Endometrium (tissue), 2 donors: ENCODE results near the gene MAMSTR.
"Not testable (repeated sequence)": the region's sequence is repeated elsewhere in the genome, so short reads cannot be mapped to it uniquely, and the experiment has no call there.

ENCODE experiments used
- FAIRE-seq: peaks from 2 replicates; lab custom pipeline; 2012; peaks lifted over from hg19 to GRCh38; lab: Jason Lieb, UNC
- donor health status: control.
- donor health status: control.

MAMSTR gene

DNA sequence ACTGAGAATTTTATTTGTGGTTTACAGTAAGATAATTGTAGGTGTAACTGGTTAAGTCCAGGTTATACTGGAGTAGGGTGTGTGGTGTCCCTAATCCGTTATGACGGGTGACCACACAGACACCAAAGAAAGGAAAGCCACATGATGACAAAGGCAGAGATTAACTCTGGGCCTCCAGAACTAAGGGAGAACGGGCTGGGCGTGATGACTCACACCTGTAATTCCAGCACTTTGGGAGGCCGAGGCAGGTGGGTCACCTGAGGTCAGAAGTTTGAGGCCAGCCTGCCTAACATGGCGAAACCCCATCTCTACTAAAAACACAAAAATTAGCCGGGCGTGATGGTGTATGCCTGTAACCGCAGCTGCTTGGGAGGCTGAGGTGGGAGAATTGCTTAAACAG, 33.9 kb downstream of the MAMSTR start:
- no peak for FAIRE-seq

DNA sequence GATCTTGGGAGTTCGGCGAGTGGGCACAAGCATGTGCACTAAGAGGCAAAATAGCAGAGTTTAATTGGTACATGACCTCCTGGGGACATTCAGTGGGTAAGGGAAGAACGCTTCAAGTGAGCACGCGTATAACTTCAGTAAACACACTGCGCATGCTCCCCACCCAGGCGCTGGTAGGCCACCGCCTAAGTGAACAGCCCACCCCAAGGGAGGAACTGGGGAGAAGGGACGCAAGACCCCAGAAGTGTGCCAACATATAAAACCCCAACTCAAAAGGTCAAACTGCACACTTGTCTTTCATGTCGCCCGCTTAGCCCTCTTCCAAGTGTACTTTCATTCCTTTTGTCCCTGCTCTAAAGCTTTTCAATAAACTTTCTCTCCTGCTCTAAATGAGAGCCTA, 36.2 kb downstream of the MAMSTR start:
- FAIRE-seq = no peak

GRCh38 chr19:48681127-48681470, 38.4 kb downstream of the MAMSTR start:
- FAIRE-seq = no peak

- FAIRE-seq = no peak
These were observed 38.9 kb downstream of the MAMSTR start for GRCh38 chr19:48680436-48681126.

- not testable (repeated sequence) for FAIRE-seq
These were observed 39.5 kb downstream of the MAMSTR start for GRCh38 chr19:48680006-48680405.

GRCh38 chr19:48678201-48678600, 41.3 kb downstream of the MAMSTR start:
- FAIRE-seq = no peak

DNA sequence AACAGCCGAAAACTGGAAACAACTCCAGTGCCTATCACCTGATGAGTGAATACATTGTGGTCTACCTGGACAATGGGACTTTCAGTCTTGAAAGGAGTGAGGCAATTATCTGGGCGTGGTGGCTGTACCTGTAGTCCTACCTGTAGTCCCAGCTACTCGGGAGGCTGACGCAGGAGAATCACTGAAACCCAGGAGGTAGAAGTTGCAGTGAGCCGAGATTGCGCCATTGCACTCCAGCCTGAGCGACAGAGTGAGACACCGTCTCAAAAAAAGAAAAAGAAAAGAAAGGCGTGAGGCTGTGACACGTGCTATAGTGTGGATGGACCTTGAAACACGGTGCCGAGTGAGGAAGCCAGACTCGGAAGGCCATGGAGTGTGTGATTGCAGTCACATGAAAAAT, 42.6 kb downstream of the MAMSTR start:
- no peak for FAIRE-seq

GRCh38 chr19:48676487-48676886, 43.0 kb downstream of the MAMSTR start:
- no peak for FAIRE-seq

- FAIRE-seq = peak; percentile 18
These were observed 44.4 kb downstream of the MAMSTR start for GRCh38 chr19:48674921-48675824.

- no peak for FAIRE-seq
These were observed 45.2 kb downstream of the MAMSTR start for GRCh38 chr19:48674216-48674809.

GRCh38 chr19:48673436-48674100, 46.0 kb downstream of the MAMSTR start:
- FAIRE-seq = no peak

GRCh38 chr19:48672994-48673393, 46.5 kb downstream of the MAMSTR start, which contains the start of gene NTN5:
Gene NTN5, minus strand, starts transcription at chr19:48673017. Its CDS starts 2,031 bp downstream, at chr19:48670986.
- FAIRE-seq = no peak

GRCh38 chr19:48671446-48671995, 48.0 kb downstream of the MAMSTR start:
- no peak for FAIRE-seq

- FAIRE-seq = no peak
These were observed 48.7 kb downstream of the MAMSTR start for GRCh38 chr19:48670699-48671445.

DNA sequence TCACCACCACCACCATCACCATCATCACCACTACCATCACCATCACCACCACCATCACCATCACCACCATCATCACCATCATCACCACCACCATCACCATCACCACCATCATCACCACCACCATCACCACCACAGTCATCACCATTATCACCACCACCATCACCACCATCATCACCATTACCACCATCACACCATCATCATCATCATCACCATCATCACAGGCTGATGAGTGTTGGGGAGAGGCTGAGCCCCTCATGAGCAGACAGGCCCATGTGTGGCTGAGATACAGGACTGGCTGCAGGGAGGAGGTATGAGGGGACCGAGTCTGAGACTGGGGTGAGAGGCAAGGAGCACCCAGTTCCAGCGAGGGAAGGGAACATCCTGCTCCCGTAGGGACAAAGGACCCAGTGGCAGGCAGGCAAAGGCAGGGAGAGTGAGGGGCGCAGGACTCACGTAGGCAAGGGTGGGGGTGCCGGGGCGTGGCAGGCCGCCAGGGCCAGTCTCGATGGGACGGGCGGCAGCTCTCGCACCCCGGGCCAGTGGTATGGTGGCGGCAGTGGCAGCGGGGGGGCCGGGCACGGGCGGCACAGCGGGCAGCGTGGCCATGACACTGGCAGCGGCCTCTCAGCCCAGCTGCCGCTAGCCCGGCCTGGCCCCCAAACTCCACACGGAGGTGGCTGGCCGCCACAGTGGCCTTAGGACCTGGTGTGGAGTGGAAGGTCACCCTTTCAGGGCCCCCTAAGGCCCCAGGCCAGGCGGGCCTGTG, 49.4 kb downstream of the MAMSTR start:
- no peak for FAIRE-seq

DNA sequence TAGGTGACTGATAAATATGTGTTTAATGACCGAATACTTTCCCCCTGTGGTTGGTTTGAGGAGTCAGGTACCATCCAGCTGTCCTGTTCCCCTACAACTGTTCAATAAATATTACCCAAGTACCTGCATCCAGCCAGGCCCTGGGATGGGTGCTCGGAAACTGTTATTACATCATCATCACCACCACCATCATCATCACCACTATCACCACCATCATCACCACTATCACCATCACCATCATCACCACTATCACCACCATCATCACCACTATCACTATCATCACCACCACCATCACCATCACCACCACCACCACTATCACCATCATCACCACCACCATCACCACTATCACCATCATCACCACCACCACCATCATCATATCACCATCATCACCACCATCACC, 50.8 kb downstream of the MAMSTR start:
- FAIRE-seq = no peak

DNA sequence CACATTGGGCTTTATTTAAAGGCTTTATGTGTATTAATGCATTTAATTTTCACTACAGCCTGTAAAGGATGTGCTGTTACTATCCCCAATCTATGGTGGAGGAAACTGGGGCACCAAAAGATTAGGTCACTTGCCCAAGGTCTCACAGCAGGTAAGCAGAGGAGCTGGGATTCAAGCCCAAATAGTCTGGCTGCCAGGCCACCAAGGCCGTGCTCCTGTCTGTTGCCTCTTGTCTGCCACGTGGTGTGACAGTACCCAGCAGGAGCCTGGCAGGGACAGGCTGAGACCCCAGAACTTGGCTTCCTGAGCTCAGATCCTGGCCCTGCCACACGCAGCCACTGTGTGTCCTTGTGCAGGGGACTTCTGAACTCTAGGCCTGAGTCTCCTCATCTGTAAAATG, 51.2 kb downstream of the MAMSTR start:
- FAIRE-seq = no peak

DNA sequence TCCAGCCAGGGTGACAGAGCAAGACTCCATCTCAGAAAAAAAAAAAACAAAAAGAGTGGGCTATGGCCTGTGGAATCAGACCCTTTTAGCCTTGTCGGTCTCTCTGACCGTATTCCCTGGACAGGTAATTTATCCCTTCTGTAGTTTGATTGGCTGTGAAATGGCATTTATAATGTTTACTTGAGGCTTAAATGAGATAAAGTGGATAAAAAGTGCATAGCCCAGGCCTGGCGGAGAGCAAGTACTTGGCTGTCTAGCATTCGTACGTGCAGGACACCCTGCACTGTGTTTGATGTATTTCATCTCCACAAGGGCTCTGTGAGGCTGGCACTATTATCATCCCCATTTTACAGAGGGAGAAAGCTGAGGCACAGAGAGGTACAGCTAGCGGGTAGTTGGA, 53.7 kb downstream of the MAMSTR start:
- no peak for FAIRE-seq

DNA sequence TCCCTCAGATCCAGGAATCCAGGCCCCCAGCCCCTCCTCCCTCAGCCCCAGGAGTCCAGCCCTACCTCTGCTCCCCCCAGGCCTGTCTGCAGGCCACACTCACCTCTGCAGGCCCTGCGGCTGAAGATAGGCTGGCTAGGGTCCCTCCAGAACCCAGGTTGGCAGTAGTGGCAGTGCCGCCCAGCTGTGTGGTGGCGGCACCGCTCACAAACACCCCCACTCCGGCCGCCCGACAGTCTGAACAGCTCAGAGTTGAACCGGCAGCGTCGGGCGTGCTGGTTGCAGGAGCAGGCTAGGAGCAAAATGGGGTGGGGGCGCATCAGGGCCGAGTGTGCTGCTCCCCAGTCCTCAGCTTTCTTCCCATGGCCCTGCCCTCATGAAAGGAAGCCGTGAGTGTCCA, 55.0 kb downstream of the MAMSTR start:
- no peak for FAIRE-seq

DNA sequence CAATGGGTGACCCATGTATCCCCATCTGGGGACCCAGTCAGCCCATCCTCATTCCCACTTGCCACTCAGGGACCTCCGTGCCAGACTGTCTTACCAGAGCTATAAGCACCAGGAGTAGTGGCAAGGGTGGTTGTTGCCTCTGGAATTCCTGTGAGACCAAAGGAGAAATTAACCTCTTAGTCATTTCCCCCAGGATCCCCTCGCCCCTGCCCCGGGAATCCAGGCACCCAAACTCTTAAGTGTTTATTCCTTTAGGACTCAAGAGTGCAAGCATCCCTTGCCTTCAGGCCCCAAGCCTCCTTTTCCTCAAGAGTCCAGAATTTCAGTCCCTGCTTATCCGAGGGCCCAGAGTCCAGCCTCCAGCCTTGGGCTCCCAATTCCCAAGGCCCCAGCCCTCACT, 55.9 kb downstream of the MAMSTR start:
- no peak for FAIRE-seq
